NCI-H2196 (cell line): ENCODE results near the gene MYO18A.
"Not testable (repeated sequence)": the region's sequence is repeated elsewhere in the genome, so short reads cannot be mapped to it uniquely, and the experiment has no call there.

Source experiments
- DNase-seq: peaks from one replicate; lab custom pipeline; 2025; ENCODE audit not compliant: unreplicated experiment; lab: John Stamatoyannopoulos, UW

Gene MYO18A

GRCh38 chr17:29149431-29150064, 30.6 kb downstream of the MYO18A start:
- DNase-seq, result no peak

- DNase-seq, result peak; percentile 81
Measured at GRCh38 chr17:29148790-29149430, 31.3 kb downstream of the MYO18A start.

- DNase-seq, result peak; percentile 46
Measured at GRCh38 chr17:29148257-29148789, 31.9 kb downstream of the MYO18A start.

- DNase-seq, result no peak
Measured at GRCh38 chr17:29147682-29148081, 32.5 kb downstream of the MYO18A start.

GRCh38 chr17:29147228-29147627, 33.0 kb downstream of the MYO18A start:
- DNase-seq, result not testable (repeated sequence)

GRCh38 chr17:29146369-29146972, 33.7 kb downstream of the MYO18A start:
- no peak for DNase-seq

GRCh38 chr17:29145289-29146073, 34.7 kb downstream of the MYO18A start:
- DNase-seq, result peak; percentile 47

GRCh38 chr17:29143894-29144293, 36.3 kb downstream of the MYO18A start:
- DNase-seq, result no peak

GRCh38 chr17:29141514-29141876, 38.7 kb downstream of the MYO18A start:
- DNase-seq, result no peak

- no peak for DNase-seq
Measured at GRCh38 chr17:29140631-29141513, 39.3 kb downstream of the MYO18A start.

GRCh38 chr17:29140051-29140621, 40.1 kb downstream of the MYO18A start:
- peak; percentile 18 for DNase-seq

- DNase-seq, result peak; percentile 22
Measured at GRCh38 chr17:29138971-29139691, 41.1 kb downstream of the MYO18A start.

GRCh38 chr17:29138184-29138955, 41.8 kb downstream of the MYO18A start:
- DNase-seq, result no peak

GRCh38 chr17:29136998-29137730, 43.0 kb downstream of the MYO18A start:
- no peak for DNase-seq

- DNase-seq, result no peak
Measured at GRCh38 chr17:29135464-29135863, 44.7 kb downstream of the MYO18A start.

- DNase-seq, result no peak
Measured at GRCh38 chr17:29133121-29133713, 47.0 kb downstream of the MYO18A start.

- DNase-seq, result no peak
Measured at GRCh38 chr17:29131814-29132682, 48.1 kb downstream of the MYO18A start.
